ENCODE results near the gene LZTR1.

GRCh38 chr22:21014726-21015465 is 32.8 kb downstream of the LZTR1 start, which contains the start of gene P2RX6:
- TF ChIP-seq, protein P1, sequence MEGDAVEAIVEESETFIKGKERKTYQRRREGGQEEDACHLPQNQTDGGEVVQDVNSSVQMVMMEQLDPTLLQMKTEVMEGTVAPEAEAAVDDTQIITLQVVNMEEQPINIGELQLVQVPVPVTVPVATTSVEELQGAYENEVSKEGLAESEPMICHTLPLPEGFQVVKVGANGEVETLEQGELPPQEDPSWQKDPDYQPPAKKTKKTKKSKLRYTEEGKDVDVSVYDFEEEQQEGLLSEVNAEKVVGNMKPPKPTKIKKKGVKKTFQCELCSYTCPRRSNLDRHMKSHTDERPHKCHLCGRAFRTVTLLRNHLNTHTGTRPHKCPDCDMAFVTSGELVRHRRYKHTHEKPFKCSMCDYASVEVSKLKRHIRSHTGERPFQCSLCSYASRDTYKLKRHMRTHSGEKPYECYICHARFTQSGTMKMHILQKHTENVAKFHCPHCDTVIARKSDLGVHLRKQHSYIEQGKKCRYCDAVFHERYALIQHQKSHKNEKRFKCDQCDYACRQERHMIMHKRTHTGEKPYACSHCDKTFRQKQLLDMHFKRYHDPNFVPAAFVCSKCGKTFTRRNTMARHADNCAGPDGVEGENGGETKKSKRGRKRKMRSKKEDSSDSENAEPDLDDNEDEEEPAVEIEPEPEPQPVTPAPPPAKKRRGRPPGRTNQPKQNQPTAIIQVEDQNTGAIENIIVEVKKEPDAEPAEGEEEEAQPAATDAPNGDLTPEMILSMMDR (IDR thresholded peaks at IDR 0.05; ENCODE audit: low read depth, low read length), result no peak
- TF ChIP-seq EZH2phosphoT487 (IDR thresholded peaks at IDR 0.05; ENCODE audit: low read depth), result no peak
